WI38 (cell line): ENCODE results near the gene RAB32.
A peak's percentile ranks its signal among the peaks of the same experiment; 100 is the strongest.

Experiments
- H3K4me3 ChIP-seq: 2 replicates; pipeline ENCODE4 v1.5.1; 2011; ENCODE audit warnings: low read depth, mild to moderate bottlenecking, control low read depth, low read length
- TF ChIP-seq, protein P1 (sequence below): IDR thresholded peaks from 2 replicates; pipeline ENCODE4 v1.5.1; 2012; ENCODE audit warnings: low read depth, mild to moderate bottlenecking, control low read depth, low read length

RAB32 gene

DNA sequence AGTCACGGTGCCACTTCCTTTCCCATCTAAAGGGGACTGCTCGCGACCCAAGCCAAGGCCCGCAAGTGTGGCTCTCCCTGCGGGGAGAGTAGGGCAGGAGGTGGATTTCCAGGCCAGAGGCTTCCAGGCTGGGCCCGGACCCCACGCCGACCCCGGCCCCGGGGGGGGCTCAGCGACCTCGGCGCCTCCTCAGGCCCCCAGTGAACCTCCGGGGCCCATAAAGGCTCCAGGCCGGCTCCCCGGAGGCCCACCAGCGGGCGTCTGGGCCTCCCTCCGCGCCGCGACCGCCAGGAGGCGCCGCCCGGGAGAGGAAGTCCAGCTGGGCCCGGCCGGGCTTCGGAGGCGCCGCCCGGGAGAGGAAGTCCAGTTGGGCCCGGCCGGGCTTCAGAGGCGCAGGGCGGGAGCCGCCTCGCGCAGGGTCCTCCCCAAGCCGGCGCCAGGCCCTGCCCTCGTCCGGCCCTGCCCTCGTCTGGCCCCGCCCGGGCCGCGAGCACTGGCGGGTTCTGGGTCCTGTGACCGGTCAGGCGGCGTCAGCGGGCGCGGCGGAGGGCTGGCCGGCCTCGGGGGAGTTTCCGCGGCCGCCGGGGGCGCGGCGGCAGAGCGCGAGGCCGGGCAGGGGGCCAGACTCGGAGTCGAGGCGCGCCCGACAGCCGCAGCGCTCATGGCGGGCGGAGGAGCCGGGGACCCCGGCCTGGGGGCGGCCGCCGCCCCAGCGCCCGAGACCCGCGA lies at the start of gene RAB32:
RAB32 (plus strand) TSS at position 623 of the 729 bp plus-strand sequence; CDS start at position 662, 39 bp downstream.
- H3K4me3 ChIP-seq: peak within 1 kb of the TSS; percentile 87

DNA sequence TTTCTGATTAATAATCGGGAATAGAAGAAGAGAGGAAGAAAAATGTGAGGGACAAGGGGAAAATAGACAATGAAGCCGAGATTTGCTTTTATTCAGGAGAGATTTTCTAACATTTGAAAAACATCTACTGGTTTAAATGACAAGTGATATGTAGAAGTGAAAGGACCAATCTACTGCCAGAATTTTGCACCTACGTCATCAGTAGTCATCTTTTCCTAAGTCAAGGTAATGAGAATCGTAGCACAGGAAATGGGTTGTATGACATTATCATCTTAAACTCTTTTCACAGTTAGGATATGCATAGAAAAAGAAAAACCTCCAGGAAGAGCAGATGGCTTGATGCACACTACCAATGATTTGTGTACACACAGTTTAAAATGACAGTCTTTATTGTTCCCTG lies 45.3 kb upstream of the RAB32 start:
- H3K4me3 ChIP-seq: no peak overlapping the region
- TF ChIP-seq, protein P1, sequence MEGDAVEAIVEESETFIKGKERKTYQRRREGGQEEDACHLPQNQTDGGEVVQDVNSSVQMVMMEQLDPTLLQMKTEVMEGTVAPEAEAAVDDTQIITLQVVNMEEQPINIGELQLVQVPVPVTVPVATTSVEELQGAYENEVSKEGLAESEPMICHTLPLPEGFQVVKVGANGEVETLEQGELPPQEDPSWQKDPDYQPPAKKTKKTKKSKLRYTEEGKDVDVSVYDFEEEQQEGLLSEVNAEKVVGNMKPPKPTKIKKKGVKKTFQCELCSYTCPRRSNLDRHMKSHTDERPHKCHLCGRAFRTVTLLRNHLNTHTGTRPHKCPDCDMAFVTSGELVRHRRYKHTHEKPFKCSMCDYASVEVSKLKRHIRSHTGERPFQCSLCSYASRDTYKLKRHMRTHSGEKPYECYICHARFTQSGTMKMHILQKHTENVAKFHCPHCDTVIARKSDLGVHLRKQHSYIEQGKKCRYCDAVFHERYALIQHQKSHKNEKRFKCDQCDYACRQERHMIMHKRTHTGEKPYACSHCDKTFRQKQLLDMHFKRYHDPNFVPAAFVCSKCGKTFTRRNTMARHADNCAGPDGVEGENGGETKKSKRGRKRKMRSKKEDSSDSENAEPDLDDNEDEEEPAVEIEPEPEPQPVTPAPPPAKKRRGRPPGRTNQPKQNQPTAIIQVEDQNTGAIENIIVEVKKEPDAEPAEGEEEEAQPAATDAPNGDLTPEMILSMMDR: no peak

More for the DNA sequence above, at the start of gene RAB32:
- TF ChIP-seq, protein P1: peak; percentile 69

DNA sequence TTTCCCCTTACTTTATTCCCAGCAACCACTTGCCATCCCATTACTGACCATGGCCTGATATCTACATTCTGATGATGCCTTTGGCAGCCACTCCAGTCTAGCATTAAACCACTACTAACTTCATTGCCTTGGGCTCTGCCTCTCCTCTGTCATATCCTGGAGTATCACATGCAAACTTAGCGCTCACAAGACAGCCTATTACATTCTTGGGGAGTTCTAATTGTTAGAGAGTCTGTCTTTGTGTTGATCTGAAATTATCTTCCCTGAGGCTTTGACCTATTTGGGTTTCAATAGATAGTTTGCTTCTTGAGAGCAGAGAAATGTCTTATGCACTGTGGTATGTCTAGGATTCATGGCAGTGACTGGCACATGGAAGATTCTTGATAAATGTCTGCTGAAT lies 40.5 kb upstream of the RAB32 start:
- TF ChIP-seq, protein P1: no peak
- H3K4me3 ChIP-seq: no peak overlapping the region

DNA sequence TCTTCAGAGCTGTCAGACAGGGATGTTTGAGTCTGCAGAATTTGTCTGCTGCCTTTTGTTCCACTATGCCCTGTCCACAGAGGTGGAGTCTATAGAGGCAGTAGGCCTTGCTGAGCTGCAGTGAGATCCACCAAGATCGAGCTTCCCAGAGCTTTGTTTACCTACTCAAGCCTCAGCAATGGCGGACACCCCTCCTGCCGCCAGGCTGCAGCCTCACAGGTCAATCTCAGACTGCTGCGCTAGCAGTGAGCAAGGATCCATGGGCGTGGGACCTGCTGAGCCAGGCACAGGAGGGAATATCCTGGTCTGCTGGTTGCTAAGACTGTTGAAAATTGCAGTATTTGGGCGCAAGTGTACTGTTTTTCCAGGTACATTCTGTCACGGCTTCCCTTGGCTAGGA lies 28.4 kb upstream of the RAB32 start:
- TF ChIP-seq, protein P1: no peak
- H3K4me3 ChIP-seq: no peak overlapping the region

DNA sequence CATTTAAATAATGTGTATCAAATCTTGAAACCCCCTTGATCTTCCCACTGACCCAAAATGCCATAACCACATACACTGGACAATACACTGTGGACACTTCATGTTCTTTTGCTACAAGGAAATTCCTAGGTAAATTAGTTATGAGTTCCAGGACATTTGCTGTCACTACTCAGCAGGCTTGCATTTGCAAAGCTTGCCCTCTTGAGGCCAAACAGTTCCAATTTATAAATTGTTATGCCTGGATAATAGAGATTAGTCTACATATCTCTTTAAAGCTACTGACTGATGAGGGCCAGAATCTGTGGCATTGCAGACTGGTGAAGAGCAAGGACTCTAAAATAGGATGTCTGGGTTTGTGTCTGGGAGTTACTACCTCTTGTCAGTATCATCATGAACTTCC lies 17.4 kb upstream of the RAB32 start:
- H3K4me3 ChIP-seq: no peak overlapping the region
- TF ChIP-seq, protein P1: no peak

DNA sequence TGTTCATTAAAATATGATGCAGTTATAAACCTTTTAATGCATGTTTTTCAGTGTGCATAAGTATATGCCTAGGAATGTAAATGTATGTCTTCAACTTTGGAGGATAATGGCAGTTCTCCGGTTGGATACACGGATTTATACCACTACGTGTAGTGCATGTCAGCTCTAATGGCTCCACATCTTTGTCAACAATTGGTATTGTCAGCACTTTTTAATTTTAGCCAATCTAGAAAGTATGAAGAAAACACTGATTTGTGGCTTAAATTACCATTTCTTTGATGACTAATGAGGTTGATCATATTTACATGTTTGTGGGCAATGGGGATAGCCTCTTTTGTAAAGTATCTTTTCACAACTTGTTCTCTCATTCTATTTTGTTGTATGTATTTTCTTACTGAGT lies 10.9 kb upstream of the RAB32 start:
- no peak overlapping the region for H3K4me3 ChIP-seq
- TF ChIP-seq, protein P1: no peak

DNA sequence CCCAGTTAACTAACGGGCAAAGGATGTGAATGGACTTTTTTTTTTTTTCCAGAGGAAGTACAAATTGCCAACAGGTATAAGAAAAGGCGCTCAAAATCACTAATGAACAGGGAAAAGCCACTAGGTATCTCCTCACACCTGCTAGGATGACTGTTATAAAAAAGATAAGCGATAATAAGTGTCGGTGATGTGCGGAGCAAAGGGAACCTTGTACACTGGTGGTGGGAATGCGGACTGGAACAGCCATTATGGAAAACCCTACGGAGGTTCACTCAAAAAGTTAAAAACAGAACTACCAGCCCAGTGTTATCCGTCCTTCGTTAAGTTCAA lies 787 bp upstream of the RAB32 start:
- peak overlapping the region; percentile 55 for H3K4me3 ChIP-seq
- TF ChIP-seq, protein P1: no peak
